Naive thymus-derived CD8-positive, alpha-beta T cell (primary cell): ENCODE data around the gene ATAD2B. TPM values are rescaled to one million over a fixed set of nuclear protein-coding genes. Genes with fewer than 3 reads are reported as not detected.
A peak's percentile ranks its signal among the peaks of the same experiment; 100 is the strongest.
"Not testable (repeated sequence)": the region's sequence is repeated elsewhere in the genome, so short reads cannot be mapped to it uniquely, and the experiment has no call there.

Experiments used
- ATAC-seq, 2 donors: fragments of 150-1000 bp; cut with Tn5 transposase in 1 of 2; sonication (Bioruptor Pico), chemical (Tn5 transposase) in 1 of 2; 1 replicate in 1 of 2; 2 replicates in 1 of 2; pipeline ENCODE4 v1.10.0; 2021; ENCODE audit warnings: mild to moderate bottlenecking in 2 of 2, moderate library complexity in 2 of 2
- POLR2A ChIA-PET: fragments of 350-600 bp; sonication (Branson Sonifier 250); formaldehyde crosslinking; loops from one replicate; lab custom pipeline; 2021; ENCODE audit warnings: antibody characterized with exemption; lab: Charles Lee
- DNase-seq, 10 donors: peaks; one replicate each; pipeline versions ENCODE4 v3.0.0 to v3.0.0-alpha.2; 2020 to 2022
- H3K27ac Mint-ChIP-seq, 10 donors: one replicate each; pipeline ENCODE4 v1.8.0; 2020 to 2022; ENCODE audit warnings: mild to moderate bottlenecking in 10 of 10, mixed read lengths in 10 of 10, moderate library complexity in 4 of 10, inconsistent platforms in 1 of 10
- H3K27me3 Mint-ChIP-seq, 5 donors: one replicate each; pipeline ENCODE4 v1.8.0; 2021 to 2022; ENCODE audit warnings: mixed read lengths in 5 of 5
- H3K36me3 Mint-ChIP-seq, 3 donors: one replicate each; pipeline ENCODE4 v1.8.0; 2020 to 2022; ENCODE audit warnings: mixed read lengths in 3 of 3, mild to moderate bottlenecking in 2 of 3, inconsistent platforms in 1 of 3
- H3K4me1 Mint-ChIP-seq, 4 donors: one replicate each; pipeline ENCODE4 v1.8.0; 2021 to 2022; ENCODE audit warnings: mixed read lengths in 4 of 4
- H3K4me3 Mint-ChIP-seq, 10 donors: one replicate each; pipeline ENCODE4 v1.8.0; 2020 to 2022; ENCODE audit warnings: mild to moderate bottlenecking in 10 of 10, mixed read lengths in 10 of 10, moderate library complexity in 6 of 10, inconsistent platforms in 1 of 10
- H3K9me3 Mint-ChIP-seq, 9 donors: one replicate each; pipeline ENCODE4 v1.8.0; 2020 to 2022; ENCODE audit warnings: mixed read lengths in 9 of 9, mild to moderate bottlenecking in 3 of 9, inconsistent platforms in 1 of 9, moderate library complexity in 1 of 9
- polyA plus RNA-seq, 3 donors: library from polyadenylated mRNA; unstranded; fragments of 300-500 nt; fragmentation: Illumina TruSeq; gene quantifications; one replicate each; pipeline ENCODE4 v1.2.3, GENCODE V29; 2021
- total RNA-seq, 8 experiments: library from RNA in 2 of 8; stranded (reverse) in 2 of 8; gene quantifications; one replicate each; pipeline ENCODE4 v1.2.3 and lab custom pipeline; 2021 to 2026

ATAD2B gene
- total and polyA plus RNA-seq, 5 experiments from 2014 or later, result 7.2 to 41.4 (median 11.4) TPM

- peak overlapping the region in 1 of 10 donors; percentile 3 for H3K27ac Mint-ChIP-seq
- ATAC-seq (no peak), DNase-seq (no peak)
- H3K36me3 Mint-ChIP-seq, result peaks cover 0 to 54% (median 5%) of the 10 kb centered on the region in 3 donors
- no peak overlapping the region for H3K4me3 Mint-ChIP-seq
- POLR2A ChIA-PET, result no interaction called here
- H3K4me1 Mint-ChIP-seq, result no peaks in the 10 kb centered on the region
- no peaks in the 10 kb centered on the region for H3K27me3 Mint-ChIP-seq
- H3K9me3 Mint-ChIP-seq, result no peaks in the 10 kb centered on the region
Measured at GRCh38 chr2:23803264-23803964, 123.5 kb downstream of the ATAD2B start.

GRCh38 chr2:23801396-23801795 lies 125.5 kb downstream of the ATAD2B start:
- ATAC-seq (no peak), DNase-seq (no peak)
- H3K4me3 Mint-ChIP-seq, result no peak overlapping the region
- POLR2A ChIA-PET, result no interaction called here
- H3K9me3 Mint-ChIP-seq, result no peaks in the 10 kb centered on the region
- H3K27ac Mint-ChIP-seq, result peak overlapping the region in 1 of 10 donors; percentile 87
- no peaks in the 10 kb centered on the region for H3K4me1 Mint-ChIP-seq
- no peaks in the 10 kb centered on the region for H3K27me3 Mint-ChIP-seq
- peaks cover 0 to 58% (median 7%) of the 10 kb centered on the region in 3 donors for H3K36me3 Mint-ChIP-seq

- Mint-ChIP-seq H3K9me3 (no peaks in the 10 kb centered on the region), H3K36me3 (peaks cover 0 to 26% (median 6%) of the 10 kb centered on the region in 3 donors), H3K4me3 (no peak overlapping the region), H3K4me1 (peaks cover 6 to 16% (median 10%) of the 10 kb centered on the region in 4 donors), H3K27me3 (no peaks in the 10 kb centered on the region), H3K27ac (peak overlapping the region in 1 of 10 donors; percentile 52)
- DNase-seq (no peak), ATAC-seq (no peak)
- POLR2A ChIA-PET, result no interaction called here
Measured at GRCh38 chr2:23794234-23794633, 132.7 kb downstream of the ATAD2B start.

- POLR2A ChIA-PET, result no interaction called here
- peak overlapping the region in 1 of 10 donors; percentile 50 for H3K27ac Mint-ChIP-seq
- ATAC-seq, result no peak
Measured at GRCh38 chr2:23793476-23793875, 133.4 kb downstream of the ATAD2B start.

GRCh38 chr2:23791030-23791429 lies 135.9 kb downstream of the ATAD2B start:
- Mint-ChIP-seq H3K27ac (peak overlapping the region in 6 of 10 donors; percentile 0 to 49 (median 17)), H3K4me1 (peaks cover 15 to 35% (median 29%) of the 10 kb centered on the region in 4 donors), H3K9me3 (peaks cover 0 to 2% (median 0%) of the 10 kb centered on the region in 9 donors), H3K36me3 (peaks cover under 1 to 23% (median 4%) of the 10 kb centered on the region in 3 donors), H3K4me3 (no peak overlapping the region), H3K27me3 (no peaks in the 10 kb centered on the region)
- ATAC-seq (no peak), DNase-seq (no peak)
- POLR2A ChIA-PET, result no interaction called here

More at GRCh38 chr2:23793476-23793875, 133.4 kb downstream of the ATAD2B start:
- DNase-seq, result no peak
- Mint-ChIP-seq H3K27me3 (no peaks in the 10 kb centered on the region), H3K4me3 (no peak overlapping the region), H3K36me3 (peaks cover 0 to 20% (median 6%) of the 10 kb centered on the region in 3 donors), H3K9me3 (peaks cover 0 to 2% (median 0%) of the 10 kb centered on the region in 9 donors), H3K4me1 (peaks cover 12 to 23% (median 17%) of the 10 kb centered on the region in 4 donors)

GRCh38 chr2:23789012-23789411 lies 137.9 kb downstream of the ATAD2B start:
- Mint-ChIP-seq H3K27ac (peak overlapping the region in 9 of 10 donors; percentile 8 to 66 (median 31)), H3K4me3 (peak overlapping the region in 1 of 10 donors; percentile 16), H3K27me3 (no peaks in the 10 kb centered on the region), H3K4me1 (peaks cover 15 to 35% (median 29%) of the 10 kb centered on the region in 4 donors), H3K36me3 (peaks cover 4 to 34% (median 14%) of the 10 kb centered on the region in 3 donors), H3K9me3 (peaks cover 0 to 2% (median 0%) of the 10 kb centered on the region in 9 donors)
- ATAC-seq, result no peak
- DNase-seq, result no peak
- POLR2A ChIA-PET, result no interaction called here

- Mint-ChIP-seq H3K27me3 (no peaks in the 10 kb centered on the region), H3K9me3 (peaks cover 0 to 2% (median 0%) of the 10 kb centered on the region in 9 donors), H3K36me3 (peaks cover 4 to 39% (median 17%) of the 10 kb centered on the region in 3 donors), H3K27ac (peak overlapping the region; percentile 8 to 87 (median 54)), H3K4me1 (peaks cover 15 to 35% (median 29%) of the 10 kb centered on the region in 4 donors), H3K4me3 (peak overlapping the region in 3 of 10 donors; percentile 23 to 54 (median 37))
- POLR2A ChIA-PET, result no interaction called here
- DNase-seq (peak in 4 of 10 donors; percentile 11 to 58 (median 34)), ATAC-seq (peak; percentile 85 to 99)
Measured at GRCh38 chr2:23788100-23788499, 138.8 kb downstream of the ATAD2B start.

GRCh38 chr2:23784971-23785370 lies 142.0 kb downstream of the ATAD2B start:
- no peak for DNase-seq
- peaks cover 4 to 64% (median 20%) of the 10 kb centered on the region in 3 donors for H3K36me3 Mint-ChIP-seq
- H3K4me1 Mint-ChIP-seq, result peaks cover 13 to 25% (median 23%) of the 10 kb centered on the region in 4 donors
- no peak overlapping the region for H3K4me3 Mint-ChIP-seq
- H3K27ac Mint-ChIP-seq, result no peak overlapping the region
- POLR2A ChIA-PET, result no interaction called here
- H3K9me3 Mint-ChIP-seq, result peaks cover 0 to 2% (median 0%) of the 10 kb centered on the region in 9 donors
- H3K27me3 Mint-ChIP-seq, result no peaks in the 10 kb centered on the region
- no peak for ATAC-seq

GRCh38 chr2:23782646-23783045 lies 144.3 kb downstream of the ATAD2B start:
- no peak for DNase-seq
- Mint-ChIP-seq H3K27me3 (no peaks in the 10 kb centered on the region), H3K27ac (no peak overlapping the region), H3K36me3 (peaks cover 4 to 71% (median 30%) of the 10 kb centered on the region in 3 donors), H3K4me1 (peaks cover 2 to 5% (median 3%) of the 10 kb centered on the region in 4 donors), H3K9me3 (no peaks in the 10 kb centered on the region), H3K4me3 (no peak overlapping the region)
- POLR2A ChIA-PET, result no interaction called here
- ATAC-seq, result no peak

GRCh38 chr2:23782126-23782525 lies 144.8 kb downstream of the ATAD2B start:
- no peak for ATAC-seq
- DNase-seq, result no peak
- H3K27ac Mint-ChIP-seq, result peak overlapping the region in 1 of 10 donors; percentile 44
- H3K9me3 Mint-ChIP-seq, result no peaks in the 10 kb centered on the region
- no peaks in the 10 kb centered on the region for H3K27me3 Mint-ChIP-seq
- peaks cover 4 to 73% (median 34%) of the 10 kb centered on the region in 3 donors for H3K36me3 Mint-ChIP-seq
- H3K4me3 Mint-ChIP-seq, result no peak overlapping the region
- H3K4me1 Mint-ChIP-seq, result peaks cover 0 to 3% (median under 1%) of the 10 kb centered on the region in 4 donors
- POLR2A ChIA-PET, result interaction anchor here (0.6 kb wide), 1 partner anchor 10 kb away, joined by 4 read pairs; no protein-coding TSS in a partner anchor

GRCh38 chr2:23780465-23780864 lies 146.5 kb downstream of the ATAD2B start:
- H3K27me3 Mint-ChIP-seq, ATAC-seq, H3K4me1 Mint-ChIP-seq, H3K4me3 Mint-ChIP-seq, POLR2A ChIA-PET, H3K9me3 Mint-ChIP-seq, DNase-seq: not testable (repeated sequence)
- Mint-ChIP-seq H3K27ac (peak overlapping the region in 1 of 10 donors; percentile 6), H3K36me3 (peaks cover 0 to 72% (median 43%) of the 10 kb centered on the region in 3 donors)

GRCh38 chr2:23777826-23778225 lies 149.1 kb downstream of the ATAD2B start:
- Mint-ChIP-seq H3K4me1 (peaks cover 0 to 2% (median 0%) of the 10 kb centered on the region in 4 donors), H3K36me3 (peaks cover 0 to 76% (median 51%) of the 10 kb centered on the region in 3 donors), H3K9me3 (no peaks in the 10 kb centered on the region), H3K27ac (no peak overlapping the region), H3K4me3 (no peak overlapping the region), H3K27me3 (no peaks in the 10 kb centered on the region)
- POLR2A ChIA-PET, result no interaction called here
- no peak for DNase-seq
- ATAC-seq, result no peak

GRCh38 chr2:23776021-23776420 lies 150.9 kb downstream of the ATAD2B start:
- ATAC-seq (no peak), DNase-seq (no peak)
- no peak overlapping the region for H3K27ac Mint-ChIP-seq
- H3K36me3 Mint-ChIP-seq, result peaks cover 13 to 80% (median 63%) of the 10 kb centered on the region in 3 donors
- peaks cover 0 to 2% (median 0%) of the 10 kb centered on the region in 9 donors for H3K9me3 Mint-ChIP-seq
- POLR2A ChIA-PET, result no interaction called here
- H3K4me1 Mint-ChIP-seq, result no peaks in the 10 kb centered on the region
- H3K27me3 Mint-ChIP-seq, result no peaks in the 10 kb centered on the region
- H3K4me3 Mint-ChIP-seq, result no peak overlapping the region
